Smooth muscle cell of the coronary artery (primary cell): ENCODE measurements around the gene SOCS7. TPM values are rescaled to one million over a fixed set of nuclear protein-coding genes. Genes with fewer than 3 reads are reported as not detected.

ENCODE experiments used
- total RNA-seq: library from RNA; depleted of rRNA; stranded (reverse); fragments of >200 nt; gene quantifications from 2 replicates; pipeline ENCODE4 v1.2.3, GENCODE V29; 2014; ENCODE audit warnings: low replicate concordance

Gene SOCS7, protein sequence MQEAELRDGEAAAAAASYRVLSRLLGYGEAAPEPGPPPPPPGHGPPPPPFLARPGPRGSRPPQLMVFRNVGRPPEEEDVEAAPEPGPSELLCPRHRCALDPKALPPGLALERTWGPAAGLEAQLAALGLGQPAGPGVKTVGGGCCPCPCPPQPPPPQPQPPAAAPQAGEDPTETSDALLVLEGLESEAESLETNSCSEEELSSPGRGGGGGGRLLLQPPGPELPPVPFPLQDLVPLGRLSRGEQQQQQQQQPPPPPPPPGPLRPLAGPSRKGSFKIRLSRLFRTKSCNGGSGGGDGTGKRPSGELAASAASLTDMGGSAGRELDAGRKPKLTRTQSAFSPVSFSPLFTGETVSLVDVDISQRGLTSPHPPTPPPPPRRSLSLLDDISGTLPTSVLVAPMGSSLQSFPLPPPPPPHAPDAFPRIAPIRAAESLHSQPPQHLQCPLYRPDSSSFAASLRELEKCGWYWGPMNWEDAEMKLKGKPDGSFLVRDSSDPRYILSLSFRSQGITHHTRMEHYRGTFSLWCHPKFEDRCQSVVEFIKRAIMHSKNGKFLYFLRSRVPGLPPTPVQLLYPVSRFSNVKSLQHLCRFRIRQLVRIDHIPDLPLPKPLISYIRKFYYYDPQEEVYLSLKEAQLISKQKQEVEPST
- total RNA-seq = 8.3 and 9.5 TPM in 2 replicates

DNA sequence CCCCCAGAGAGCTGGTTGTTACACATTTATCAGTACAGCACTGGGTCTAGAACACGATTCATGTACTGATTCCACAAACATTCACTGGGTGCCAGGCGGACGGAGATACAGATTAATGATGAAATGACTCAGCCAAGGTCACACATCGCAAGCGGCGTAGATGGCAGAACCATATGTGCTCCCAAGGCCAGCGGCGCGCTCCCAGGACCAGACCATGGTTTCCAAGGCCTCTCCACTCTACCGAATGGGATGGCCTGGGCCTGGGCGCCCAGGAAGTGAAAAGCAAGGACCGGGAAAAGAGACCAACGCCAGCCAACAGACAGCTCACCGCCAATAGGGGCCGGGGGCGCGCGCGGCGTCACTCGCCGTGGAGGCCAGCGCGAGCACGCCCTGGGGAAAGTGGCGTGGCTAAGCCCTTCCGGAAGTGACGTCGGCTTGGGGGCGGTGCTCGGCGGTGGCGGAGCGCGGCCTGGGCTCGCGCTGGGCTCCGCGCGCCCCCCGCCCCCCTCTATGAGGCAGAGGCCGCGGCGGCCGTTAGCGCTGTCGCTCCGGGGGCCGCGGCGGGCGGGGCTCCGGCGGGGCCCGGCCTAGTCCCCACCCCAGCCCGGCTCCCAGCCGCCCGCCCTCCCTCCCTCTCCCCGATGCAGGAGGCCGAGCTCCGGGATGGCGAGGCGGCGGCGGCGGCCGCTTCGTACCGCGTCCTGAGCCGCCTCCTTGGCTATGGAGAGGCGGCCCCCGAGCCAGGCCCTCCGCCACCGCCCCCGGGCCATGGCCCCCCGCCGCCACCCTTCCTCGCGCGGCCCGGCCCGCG, at the start of gene SOCS7:
SOCS7 (plus strand) TSS at position 433 of the 811 bp plus-strand sequence; CDS start at position 642, 209 bp downstream.

DNA sequence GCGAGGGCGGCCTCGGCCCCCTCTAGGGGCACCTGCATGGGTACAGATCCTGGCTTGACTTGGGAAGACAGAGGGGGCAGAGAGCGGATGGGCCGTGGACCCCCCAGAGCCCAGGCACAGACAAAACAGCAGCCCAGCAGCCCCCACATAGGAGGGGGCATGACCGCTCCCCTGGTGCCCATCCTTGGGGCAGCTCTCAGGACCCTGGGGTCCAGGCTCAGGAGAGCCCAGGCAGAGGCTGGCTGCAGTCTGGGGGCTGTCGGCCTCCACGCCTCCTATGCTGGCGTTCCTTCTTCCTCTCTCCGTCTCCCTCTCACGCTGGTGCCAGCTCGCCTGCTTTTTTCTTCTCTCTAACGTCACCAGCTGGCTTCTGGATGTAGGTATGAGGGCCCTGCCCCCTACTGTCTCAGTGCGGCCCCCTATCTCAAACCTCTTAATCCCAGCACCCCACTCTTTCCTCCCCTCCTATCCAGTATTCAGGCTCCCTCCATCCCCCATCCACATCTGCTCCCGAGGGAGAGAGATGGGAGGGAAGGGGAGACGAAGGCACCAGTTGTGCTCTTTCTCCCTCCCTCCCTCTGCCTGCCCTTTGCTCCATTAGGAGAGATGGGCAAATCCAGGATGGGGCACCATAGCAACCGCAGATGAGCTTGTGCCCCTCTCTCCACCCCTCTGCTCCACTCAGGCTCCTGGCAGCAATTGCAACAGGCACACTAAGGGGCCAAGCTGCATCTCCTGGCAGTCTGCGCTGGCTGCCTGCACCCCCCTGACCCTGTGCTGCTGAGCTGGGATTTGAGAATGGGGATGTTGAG, 7.8 kb upstream of the SOCS7 start, which contains the start of gene GPR179:
GPR179 (minus strand) TSS at position 349 of the 812 bp plus-strand sequence; CDS start at position 182, 167 bp downstream.

DNA sequence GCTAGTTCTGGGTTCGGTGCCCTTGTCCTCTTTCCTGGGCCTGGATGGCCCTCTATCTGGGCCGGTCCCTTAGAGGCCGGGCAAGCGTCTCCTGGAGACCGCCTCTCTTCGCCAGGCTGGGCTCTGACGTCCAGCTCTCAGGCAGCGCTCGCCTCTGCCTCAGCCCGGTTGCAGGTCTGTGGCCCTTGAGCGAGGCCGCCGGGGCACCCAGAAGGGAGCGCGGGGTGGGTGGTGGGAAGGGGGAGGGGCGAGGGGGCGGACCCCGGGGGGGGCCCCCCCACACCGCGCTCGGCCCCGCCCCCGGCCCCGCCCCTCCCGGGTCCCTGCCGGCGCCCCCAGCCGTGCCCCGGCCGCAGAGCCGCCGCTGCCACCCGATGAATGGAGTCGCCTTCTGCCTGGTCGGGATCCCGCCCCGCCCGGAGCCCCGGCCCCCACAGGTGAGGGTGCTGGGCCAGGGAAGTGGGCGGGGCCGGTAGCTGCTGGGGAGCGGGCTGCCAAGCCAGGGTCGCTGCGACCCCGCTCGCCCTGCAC, 76.5 kb downstream of the SOCS7 start, which contains the start of gene ARHGAP23:
ARHGAP23 (plus strand) TSS at position 353 of the 531 bp plus-strand sequence; CDS start at position 375, 22 bp downstream.

Other genes starting within 250 kb of the SOCS7 start
- not detected in 2 replicates for gene TBC1D3E, start 223.9 kb upstream of the SOCS7 start, total RNA-seq
- gene TBC1D3, start 159.3 kb upstream of the SOCS7 start, total RNA-seq = not detected in 2 replicates
- 19.7 and 22.7 TPM in 2 replicates for gene MRPL45, start 54.7 kb upstream of the SOCS7 start, total RNA-seq
- not detected in 2 replicates for gene GPR179, start 7.9 kb upstream of the SOCS7 start, total RNA-seq
- 9.8 and 18.7 TPM in 2 replicates for gene ARHGAP23, start 76.6 kb downstream of the SOCS7 start, total RNA-seq